ENCODE data around the gene SIGLECL1. TPM values are rescaled to one million over a fixed set of nuclear protein-coding genes. Genes with fewer than 3 reads are reported as not detected.

The SIGLECL1 gene
- not detected for total RNA-seq
- long read RNA-seq, result 0 reads

DNA sequence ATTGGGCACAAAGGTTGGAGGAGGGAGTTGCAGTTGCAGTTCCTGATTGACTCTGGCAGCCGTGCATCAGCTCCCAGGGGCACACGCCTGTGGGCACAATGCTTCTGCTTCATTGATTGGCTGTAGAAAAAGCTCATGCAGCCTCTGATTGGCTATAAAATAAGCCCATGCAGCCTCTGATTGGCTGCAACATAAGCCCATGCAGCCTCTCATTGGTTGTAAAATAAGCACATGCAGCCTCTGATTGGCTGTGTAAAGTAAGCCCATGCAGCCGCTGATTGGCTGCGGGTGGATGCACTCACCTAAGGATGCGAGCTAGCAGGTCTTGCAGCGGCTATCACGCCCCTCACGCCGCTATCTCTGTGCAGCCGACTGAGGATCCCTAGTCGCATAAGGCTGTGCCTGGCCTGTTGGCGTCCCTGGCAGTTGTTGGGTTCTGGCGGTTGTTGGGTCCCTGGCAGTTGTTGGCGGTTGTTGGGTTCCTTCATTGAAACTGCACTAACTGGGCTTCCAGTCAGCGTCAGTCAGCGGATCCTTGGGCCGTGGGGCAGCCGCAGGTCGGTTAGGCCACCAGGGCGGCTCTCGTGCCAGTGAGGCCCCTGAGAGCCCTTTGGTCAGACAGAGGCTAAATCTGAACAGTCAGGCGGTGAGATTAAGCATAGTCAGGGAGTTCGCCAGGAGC is at the start of gene SIGLECL1:
Gene SIGLECL1, plus strand, starts transcription at position 295 of the 682 bp plus-strand sequence. CDS start 12,993 bp downstream, outside the sequence.
- H3K9me3 ChIP-seq, result no peaks in the 10 kb centered on the region
- no peaks in the 10 kb centered on the region for H3K4me1 ChIP-seq
- DNase-seq, result no peak
- peaks cover 3% of the 10 kb centered on the region for H3K27me3 ChIP-seq (ENCODE audit: low read depth)
- no peak for ATAC-seq
- intact Hi-C loops (cut with DNase I), result no loop called here
- no peaks in the 10 kb centered on the region for H3K36me3 ChIP-seq
- no peak within 1 kb of the TSS for H3K4me3 ChIP-seq
- no peak within 1 kb of the TSS for H3K27ac ChIP-seq
- TF ChIP-seq, protein P1, sequence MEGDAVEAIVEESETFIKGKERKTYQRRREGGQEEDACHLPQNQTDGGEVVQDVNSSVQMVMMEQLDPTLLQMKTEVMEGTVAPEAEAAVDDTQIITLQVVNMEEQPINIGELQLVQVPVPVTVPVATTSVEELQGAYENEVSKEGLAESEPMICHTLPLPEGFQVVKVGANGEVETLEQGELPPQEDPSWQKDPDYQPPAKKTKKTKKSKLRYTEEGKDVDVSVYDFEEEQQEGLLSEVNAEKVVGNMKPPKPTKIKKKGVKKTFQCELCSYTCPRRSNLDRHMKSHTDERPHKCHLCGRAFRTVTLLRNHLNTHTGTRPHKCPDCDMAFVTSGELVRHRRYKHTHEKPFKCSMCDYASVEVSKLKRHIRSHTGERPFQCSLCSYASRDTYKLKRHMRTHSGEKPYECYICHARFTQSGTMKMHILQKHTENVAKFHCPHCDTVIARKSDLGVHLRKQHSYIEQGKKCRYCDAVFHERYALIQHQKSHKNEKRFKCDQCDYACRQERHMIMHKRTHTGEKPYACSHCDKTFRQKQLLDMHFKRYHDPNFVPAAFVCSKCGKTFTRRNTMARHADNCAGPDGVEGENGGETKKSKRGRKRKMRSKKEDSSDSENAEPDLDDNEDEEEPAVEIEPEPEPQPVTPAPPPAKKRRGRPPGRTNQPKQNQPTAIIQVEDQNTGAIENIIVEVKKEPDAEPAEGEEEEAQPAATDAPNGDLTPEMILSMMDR (IDR thresholded peaks at IDR 0.05), result no peak

DNA sequence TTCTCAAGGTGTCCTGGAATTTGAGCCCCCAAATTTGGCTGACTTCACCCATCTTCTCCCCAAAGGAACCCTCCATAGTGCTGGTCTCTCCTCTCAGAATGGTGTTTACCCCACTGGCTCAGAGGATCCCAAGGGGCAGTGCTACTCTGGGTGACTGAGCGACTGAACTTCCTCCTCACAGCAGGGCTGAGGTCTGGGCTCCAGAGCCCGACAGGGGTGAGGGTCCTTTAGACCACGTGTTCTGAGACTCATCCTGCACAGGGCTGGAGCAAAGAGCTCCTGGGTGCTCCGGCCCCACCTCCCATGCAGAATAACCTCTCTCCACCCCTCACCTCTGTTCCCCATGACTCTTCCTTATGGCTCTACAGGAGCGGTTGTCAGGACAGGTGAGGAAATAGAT is 49.2 kb upstream of the SIGLECL1 start:
- no peak overlapping the region for H3K4me3 ChIP-seq
- H3K27ac ChIP-seq, result no peak overlapping the region
- TF ChIP-seq, protein P1 (IDR thresholded peaks at IDR 0.05), result no peak
- intact Hi-C loops (cut with DNase I), result no loop called here
- H3K27me3 ChIP-seq (ENCODE audit: low read depth), result peaks cover 23% of the 10 kb centered on the region
- no peaks in the 10 kb centered on the region for H3K36me3 ChIP-seq
- ATAC-seq (no peak), DNase-seq (no peak)
- no peaks in the 10 kb centered on the region for H3K4me1 ChIP-seq
- H3K9me3 ChIP-seq, result no peaks in the 10 kb centered on the region

DNA sequence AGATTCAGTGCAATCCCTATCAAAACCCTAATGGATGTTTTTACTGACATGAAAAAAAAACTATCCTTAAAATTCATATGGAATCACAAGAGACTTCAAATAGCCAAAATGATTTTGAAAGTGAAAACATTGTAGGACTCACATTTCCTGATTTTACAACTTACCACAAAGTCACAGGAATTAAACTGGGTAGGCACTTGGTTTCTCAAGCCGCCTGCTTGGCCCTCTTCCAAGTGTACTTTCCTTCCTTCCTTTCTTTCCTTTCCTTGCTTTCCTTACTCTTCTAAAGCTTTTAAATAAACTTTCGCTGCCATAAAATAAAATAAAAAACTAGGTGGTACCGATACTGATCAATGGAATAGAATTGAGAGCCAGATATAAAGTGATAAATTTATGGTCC is 47.0 kb upstream of the SIGLECL1 start:
- Histone ChIP-seq H3K36me3 (no peaks in the 10 kb centered on the region), H3K4me1 (no peaks in the 10 kb centered on the region), H3K27ac (no peak overlapping the region), H3K27me3 (ENCODE audit: low read depth) (peaks cover 18% of the 10 kb centered on the region), H3K4me3 (no peak overlapping the region), H3K9me3 (no peaks in the 10 kb centered on the region)
- intact Hi-C loops (cut with DNase I), result no loop called here
- TF ChIP-seq, protein P1 (IDR thresholded peaks at IDR 0.05), result no peak
- DNase-seq (no peak), ATAC-seq (no peak)

DNA sequence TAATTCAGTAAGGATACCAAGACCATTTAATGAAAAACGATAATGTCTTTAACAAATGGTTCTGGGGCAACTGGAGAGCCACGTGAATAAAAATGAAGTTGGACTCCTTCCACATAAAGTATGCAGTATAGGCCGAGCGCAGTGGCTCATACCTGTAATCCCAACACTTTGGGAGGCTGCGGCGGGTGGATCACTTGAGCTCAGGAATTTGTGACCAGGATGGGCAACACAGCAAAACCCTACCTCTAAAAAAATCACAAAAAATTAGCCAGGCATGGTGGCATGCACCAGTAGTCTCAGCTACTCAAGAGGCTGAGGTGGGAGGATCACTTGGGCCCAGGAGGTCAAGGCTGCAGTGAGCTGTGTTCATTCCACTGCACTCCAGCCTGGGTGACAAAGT is 46.6 kb upstream of the SIGLECL1 start:
- Histone ChIP-seq H3K4me3 (no peak overlapping the region), H3K36me3 (no peaks in the 10 kb centered on the region), H3K27ac (no peak overlapping the region), H3K27me3 (ENCODE audit: low read depth) (peaks cover 13% of the 10 kb centered on the region), H3K9me3 (no peaks in the 10 kb centered on the region), H3K4me1 (no peaks in the 10 kb centered on the region)
- ATAC-seq (no peak), DNase-seq (no peak)
- intact Hi-C loops (cut with DNase I), result no loop called here
- TF ChIP-seq, protein P1 (IDR thresholded peaks at IDR 0.05), result no peak

DNA sequence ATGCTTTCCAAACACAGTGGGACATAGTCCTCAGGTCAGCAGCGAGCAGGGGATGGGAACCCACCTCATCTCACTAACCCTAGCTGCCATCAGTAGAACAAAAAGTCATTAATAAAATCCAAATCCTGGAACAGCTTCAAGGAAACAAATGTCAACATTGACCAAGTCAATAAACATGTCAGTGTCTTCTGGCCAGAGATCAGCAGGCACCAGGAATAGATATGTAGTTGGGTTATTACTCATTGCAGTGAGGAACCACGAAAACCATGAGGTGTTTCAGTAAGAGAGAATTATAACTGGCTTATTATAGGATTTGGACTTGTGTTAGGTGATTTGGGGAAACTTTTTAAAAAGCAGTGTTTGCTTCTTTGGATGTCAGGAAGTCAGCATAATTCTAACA is 43.1 kb upstream of the SIGLECL1 start:
- Histone ChIP-seq H3K4me1 (no peaks in the 10 kb centered on the region), H3K4me3 (no peak overlapping the region), H3K27ac (no peak overlapping the region), H3K9me3 (no peaks in the 10 kb centered on the region), H3K27me3 (ENCODE audit: low read depth) (no peaks in the 10 kb centered on the region), H3K36me3 (no peaks in the 10 kb centered on the region)
- TF ChIP-seq, protein P1 (IDR thresholded peaks at IDR 0.05), result no peak
- intact Hi-C loops (cut with DNase I), result no loop called here
- ATAC-seq (no peak), DNase-seq (no peak)

All from lower lobe of right lung (tissue), 2 donors.